Ishikawa (cell line): ENCODE measurements around the gene CUL3.

Source experiments
- CEBPB ChIP-seq: IDR thresholded peaks from 2 replicates; pipeline ENCODE4 v1.6.1; 2012
- CREB1 ChIP-seq: IDR thresholded peaks from 2 replicates; pipeline ENCODE4 v1.6.1; 2012; ENCODE audit warnings: low read depth
- EGR1 ChIP-seq: IDR thresholded peaks from 2 replicates; pipeline ENCODE4 v1.6.1; 2012
- EP300 ChIP-seq: IDR thresholded peaks from 2 replicates; pipeline ENCODE4 v1.6.1; 2012; ENCODE audit warnings: borderline replicate concordance
- FOXM1 ChIP-seq: IDR thresholded peaks from 2 replicates; pipeline ENCODE4 v1.6.1; 2012; ENCODE audit warnings: low read depth, borderline replicate concordance
- NFIC ChIP-seq: IDR thresholded peaks from 2 replicates; pipeline ENCODE4 v1.6.1; 2012
- RAD21 ChIP-seq: IDR thresholded peaks from 2 replicates; pipeline ENCODE4 v1.6.1; 2012; ENCODE audit warnings: low read depth
- TAF1 ChIP-seq: IDR thresholded peaks from 2 replicates; pipeline ENCODE4 v1.6.1; 2012; ENCODE audit warnings: low read depth, mild to moderate bottlenecking
- TCF12 ChIP-seq: IDR thresholded peaks from 2 replicates; pipeline ENCODE4 v1.6.1; 2012; ENCODE audit warnings: low read depth
- TEAD4 ChIP-seq: IDR thresholded peaks from 2 replicates; pipeline ENCODE4 v1.6.1; 2012
- YY1 ChIP-seq: IDR thresholded peaks from 2 replicates; pipeline ENCODE4 v1.6.1; 2012; ENCODE audit warnings: low read depth
- ZBTB7A ChIP-seq: IDR thresholded peaks from 2 replicates; pipeline ENCODE4 v1.6.1; 2012; ENCODE audit warnings: low read depth
- TF ChIP-seq, protein P1 (sequence below): IDR thresholded peaks from 2 replicates; pipeline ENCODE4 v1.6.1; 2012
- TF ChIP-seq, protein P2 (sequence below): IDR thresholded peaks from 2 replicates; pipeline ENCODE4 v1.6.1; 2012; ENCODE audit warnings: low read depth, mild to moderate bottlenecking
- TF ChIP-seq, protein P3 (sequence below): IDR thresholded peaks from 2 replicates; pipeline ENCODE4 v1.6.1; 2012

CUL3 gene

DNA sequence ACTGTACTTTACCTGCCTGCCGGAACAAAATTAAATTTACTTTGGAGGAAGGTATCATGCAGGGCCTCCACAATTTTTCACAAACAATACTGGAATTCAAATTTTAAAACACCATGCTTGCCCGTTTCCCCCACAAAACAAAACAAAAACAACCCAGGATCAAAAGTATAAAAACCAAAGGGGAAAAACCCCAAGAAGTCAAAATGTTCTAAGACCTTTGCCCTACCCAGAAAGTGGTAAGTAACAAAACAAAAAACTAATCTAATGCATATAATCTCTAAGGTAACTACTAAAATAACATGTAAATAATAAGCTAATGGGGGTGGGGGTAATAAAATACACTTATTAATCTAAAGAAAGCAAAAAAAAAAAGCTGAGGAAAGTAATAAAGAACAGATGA lies 60.5 kb downstream of the CUL3 start:
- TF ChIP-seq TCF12 (no peak), RAD21 (no peak), NFIC (no peak), EP300 (no peak), CEBPB (no peak), TEAD4 (no peak), EGR1 (no peak), YY1 (no peak), FOXM1 (no peak), ZBTB7A (no peak), CREB1 (no peak)
- TF ChIP-seq, protein P1, sequence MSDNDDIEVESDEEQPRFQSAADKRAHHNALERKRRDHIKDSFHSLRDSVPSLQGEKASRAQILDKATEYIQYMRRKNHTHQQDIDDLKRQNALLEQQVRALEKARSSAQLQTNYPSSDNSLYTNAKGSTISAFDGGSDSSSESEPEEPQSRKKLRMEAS = no peak
- TF ChIP-seq, protein P2, sequence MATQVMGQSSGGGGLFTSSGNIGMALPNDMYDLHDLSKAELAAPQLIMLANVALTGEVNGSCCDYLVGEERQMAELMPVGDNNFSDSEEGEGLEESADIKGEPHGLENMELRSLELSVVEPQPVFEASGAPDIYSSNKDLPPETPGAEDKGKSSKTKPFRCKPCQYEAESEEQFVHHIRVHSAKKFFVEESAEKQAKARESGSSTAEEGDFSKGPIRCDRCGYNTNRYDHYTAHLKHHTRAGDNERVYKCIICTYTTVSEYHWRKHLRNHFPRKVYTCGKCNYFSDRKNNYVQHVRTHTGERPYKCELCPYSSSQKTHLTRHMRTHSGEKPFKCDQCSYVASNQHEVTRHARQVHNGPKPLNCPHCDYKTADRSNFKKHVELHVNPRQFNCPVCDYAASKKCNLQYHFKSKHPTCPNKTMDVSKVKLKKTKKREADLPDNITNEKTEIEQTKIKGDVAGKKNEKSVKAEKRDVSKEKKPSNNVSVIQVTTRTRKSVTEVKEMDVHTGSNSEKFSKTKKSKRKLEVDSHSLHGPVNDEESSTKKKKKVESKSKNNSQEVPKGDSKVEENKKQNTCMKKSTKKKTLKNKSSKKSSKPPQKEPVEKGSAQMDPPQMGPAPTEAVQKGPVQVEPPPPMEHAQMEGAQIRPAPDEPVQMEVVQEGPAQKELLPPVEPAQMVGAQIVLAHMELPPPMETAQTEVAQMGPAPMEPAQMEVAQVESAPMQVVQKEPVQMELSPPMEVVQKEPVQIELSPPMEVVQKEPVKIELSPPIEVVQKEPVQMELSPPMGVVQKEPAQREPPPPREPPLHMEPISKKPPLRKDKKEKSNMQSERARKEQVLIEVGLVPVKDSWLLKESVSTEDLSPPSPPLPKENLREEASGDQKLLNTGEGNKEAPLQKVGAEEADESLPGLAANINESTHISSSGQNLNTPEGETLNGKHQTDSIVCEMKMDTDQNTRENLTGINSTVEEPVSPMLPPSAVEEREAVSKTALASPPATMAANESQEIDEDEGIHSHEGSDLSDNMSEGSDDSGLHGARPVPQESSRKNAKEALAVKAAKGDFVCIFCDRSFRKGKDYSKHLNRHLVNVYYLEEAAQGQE = no peak

DNA sequence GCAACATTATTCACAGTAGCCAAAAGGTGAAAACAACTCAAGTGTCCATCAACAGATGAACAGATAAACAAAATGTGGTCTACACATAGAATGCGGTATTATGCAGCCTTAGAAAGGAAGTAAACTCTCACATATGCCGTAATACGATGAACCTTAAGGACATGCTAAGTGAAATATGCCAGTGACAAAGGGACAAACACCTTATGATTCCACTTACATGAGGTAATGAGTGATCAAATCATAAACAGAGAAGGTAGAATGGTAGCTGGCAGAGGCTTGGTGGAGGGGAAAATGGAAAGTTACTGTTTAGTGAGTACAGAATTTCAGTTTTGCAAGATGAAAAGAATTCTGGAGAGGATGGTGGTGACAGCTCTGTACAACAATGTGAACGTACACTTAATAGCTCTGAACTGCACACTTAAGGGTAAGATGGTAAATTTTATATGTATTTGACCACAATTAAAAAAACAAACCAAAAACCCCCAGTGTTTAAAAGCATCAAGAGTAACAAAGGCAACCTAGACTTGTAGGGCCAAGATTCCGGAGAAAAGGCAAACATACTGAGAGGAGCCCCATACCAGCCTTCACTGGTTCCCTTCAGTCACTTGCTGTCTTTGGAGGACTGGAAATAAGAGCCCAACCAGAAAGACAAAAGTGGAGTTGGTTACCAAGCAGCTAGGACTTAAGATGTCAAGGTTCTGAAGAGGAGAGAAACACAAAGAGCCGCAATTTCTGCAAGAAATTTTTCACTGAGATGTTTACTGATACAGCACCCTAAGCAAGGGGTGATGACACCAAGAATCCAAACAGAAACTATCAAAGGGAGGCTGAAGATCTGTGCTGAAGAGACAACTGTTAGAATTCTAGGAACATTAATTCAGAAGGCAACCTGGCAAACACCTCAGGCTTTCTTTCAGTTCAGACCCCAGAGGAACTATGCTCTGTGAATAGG lies 61.3 kb downstream of the CUL3 start:
- TF ChIP-seq, protein P3, sequence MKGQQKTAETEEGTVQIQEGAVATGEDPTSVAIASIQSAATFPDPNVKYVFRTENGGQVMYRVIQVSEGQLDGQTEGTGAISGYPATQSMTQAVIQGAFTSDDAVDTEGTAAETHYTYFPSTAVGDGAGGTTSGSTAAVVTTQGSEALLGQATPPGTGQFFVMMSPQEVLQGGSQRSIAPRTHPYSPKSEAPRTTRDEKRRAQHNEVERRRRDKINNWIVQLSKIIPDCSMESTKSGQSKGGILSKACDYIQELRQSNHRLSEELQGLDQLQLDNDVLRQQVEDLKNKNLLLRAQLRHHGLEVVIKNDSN = no peak
- TF ChIP-seq EGR1 (no peak), FOXM1 (no peak), TCF12 (no peak), RAD21 (no peak), YY1 (no peak), TEAD4 (no peak), ZBTB7A (no peak), CREB1 (no peak), CEBPB (no peak), NFIC (no peak), TAF1 (no peak), EP300 (no peak)
- TF ChIP-seq, protein P1 = no peak
- TF ChIP-seq, protein P2 = no peak

DNA sequence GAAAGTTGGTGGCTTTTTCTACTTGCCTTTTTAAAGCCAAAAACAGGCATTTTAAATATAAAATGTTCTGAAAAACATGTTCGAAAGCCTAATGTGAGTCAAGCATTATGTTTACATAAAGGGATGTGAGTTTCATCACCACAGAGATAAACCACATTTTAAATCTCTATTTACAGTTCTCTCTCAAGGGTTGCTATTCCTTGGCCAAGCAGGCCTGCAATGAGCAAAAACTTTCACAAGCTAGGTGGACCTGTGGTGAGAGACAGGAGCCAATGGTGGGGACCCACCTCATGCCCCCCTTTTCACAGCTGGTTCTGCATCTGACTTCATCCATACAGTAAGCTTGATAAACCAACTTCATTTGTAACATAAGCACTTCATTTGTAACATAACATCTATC lies 65.1 kb downstream of the CUL3 start:
- TF ChIP-seq RAD21 = no peak
- TF ChIP-seq YY1 = no peak
- no peak for TF ChIP-seq EP300
- no peak for TF ChIP-seq FOXM1
- no peak for TF ChIP-seq TEAD4
- TF ChIP-seq EGR1 = no peak
- no peak for TF ChIP-seq TCF12

DNA sequence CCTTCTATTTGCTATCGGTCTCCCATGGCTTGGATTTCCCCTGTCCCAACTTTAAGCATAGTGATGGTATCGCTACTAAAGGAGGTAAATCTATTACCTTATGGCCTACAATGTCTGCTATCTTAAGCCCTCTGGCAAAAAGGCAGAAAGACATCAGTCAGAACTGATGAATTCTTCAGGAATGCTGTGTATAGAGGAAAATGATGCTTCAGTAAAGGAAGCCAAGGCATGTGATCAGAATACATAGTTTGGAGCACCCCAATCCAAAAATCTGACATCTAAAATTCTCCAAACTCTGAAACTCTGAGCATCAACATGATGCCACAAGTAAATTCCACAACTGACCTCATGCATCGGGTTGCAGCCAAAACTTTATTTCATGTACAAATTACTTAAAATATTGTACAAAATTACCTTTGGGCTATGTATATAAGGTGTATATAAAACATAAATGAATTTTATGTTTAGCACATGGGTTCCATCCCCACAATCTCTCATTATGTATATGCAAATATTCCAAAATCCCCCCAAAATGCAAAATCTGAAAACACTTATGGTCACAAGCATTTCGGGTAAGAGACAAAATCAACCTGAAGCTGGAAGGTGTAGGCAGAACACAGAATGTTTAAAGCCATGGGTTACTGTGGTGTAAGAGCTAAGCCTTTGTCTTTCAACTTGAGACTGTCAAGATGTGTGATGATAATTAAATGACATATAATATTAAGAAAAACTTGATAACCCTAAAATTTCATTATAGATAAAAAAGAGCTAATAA lies 66.2 kb downstream of the CUL3 start:
- TF ChIP-seq ZBTB7A (no peak), EGR1 (no peak), TCF12 (no peak), YY1 (no peak), CREB1 (no peak)
- TF ChIP-seq, protein P3 = no peak
- TF ChIP-seq, protein P2 = no peak
